Stimulated activated CD8-positive, alpha-beta memory T cell treated with anti-CD3 and anti-CD28 coated beads, Interleukin-12 subunit alpha, Interleukin-12 subunit beta, amount 100 ng/mL, for 4 hours (primary cell): Measurements from ENCODE around the gene FGD4.

Experiments
- DNase-seq: peaks from one replicate; pipeline ENCODE4 v3.0.0-alpha.2; 2020; ENCODE audit warnings: low read depth

The FGD4 gene

GRCh38 chr12:32457251-32458025, 58.1 kb downstream of the FGD4 start:
- no peak for DNase-seq

- no peak for DNase-seq
Observed at GRCh38 chr12:32460638-32461037, 61.3 kb downstream of the FGD4 start.

- no peak for DNase-seq
Observed at GRCh38 chr12:32462908-32463307, 63.5 kb downstream of the FGD4 start.

GRCh38 chr12:32466187-32466586, 66.8 kb downstream of the FGD4 start:
- no peak for DNase-seq

- DNase-seq, result no peak
Observed at GRCh38 chr12:32466986-32467711, 67.8 kb downstream of the FGD4 start.

- DNase-seq, result no peak
Observed at GRCh38 chr12:32467959-32468863, 68.9 kb downstream of the FGD4 start.

- DNase-seq, result no peak
Observed at GRCh38 chr12:32470936-32471470, 71.6 kb downstream of the FGD4 start.

GRCh38 chr12:32471591-32472001, 72.2 kb downstream of the FGD4 start:
- no peak for DNase-seq

- DNase-seq, result no peak
Observed at GRCh38 chr12:32475724-32476123, 76.4 kb downstream of the FGD4 start.

- DNase-seq, result no peak
Observed at GRCh38 chr12:32476446-32476845, 77.1 kb downstream of the FGD4 start.

GRCh38 chr12:32477714-32478113, 78.4 kb downstream of the FGD4 start:
- DNase-seq, result no peak

- DNase-seq, result no peak
Observed at GRCh38 chr12:32478166-32478565, 78.8 kb downstream of the FGD4 start.

GRCh38 chr12:32478858-32479725, 79.7 kb downstream of the FGD4 start:
- DNase-seq, result no peak

GRCh38 chr12:32482226-32482625, 82.9 kb downstream of the FGD4 start:
- DNase-seq, result no peak

GRCh38 chr12:32483499-32483898, 84.1 kb downstream of the FGD4 start:
- DNase-seq, result no peak

GRCh38 chr12:32483993-32484392, 84.6 kb downstream of the FGD4 start:
- no peak for DNase-seq

- no peak for DNase-seq
Observed at GRCh38 chr12:32486158-32486557, 86.8 kb downstream of the FGD4 start.

- no peak for DNase-seq
Observed at GRCh38 chr12:32488132-32488531, 88.8 kb downstream of the FGD4 start.

- no peak for DNase-seq
Observed at GRCh38 chr12:32489070-32489469, 89.7 kb downstream of the FGD4 start.

GRCh38 chr12:32490801-32491200, 91.4 kb downstream of the FGD4 start:
- no peak for DNase-seq

- no peak for DNase-seq
Observed at GRCh38 chr12:32493282-32493681, 93.9 kb downstream of the FGD4 start.
